Loucy (cell line): Measurements from ENCODE around the gene RAB3D.

Source experiments
- EZH2phosphoT487 ChIP-seq: fragments of 200-600 bp; IDR thresholded peaks from 2 replicates; pipeline ENCODE4 v1.6.1; 2018; ENCODE audit warnings: antibody characterized with exemption, mild to moderate bottlenecking, moderate library complexity, borderline replicate concordance
- TF ChIP-seq, protein P1 (sequence below): fragments of 200-600 bp; sonication (generic); conservative IDR thresholded peaks from 2 replicates; pipeline ENCODE4 v1.5.1; 2014; ENCODE audit warnings: mild to moderate bottlenecking, antibody characterized with exemption, low read length

- no peak for TF ChIP-seq EZH2phosphoT487
- TF ChIP-seq, protein P1, sequence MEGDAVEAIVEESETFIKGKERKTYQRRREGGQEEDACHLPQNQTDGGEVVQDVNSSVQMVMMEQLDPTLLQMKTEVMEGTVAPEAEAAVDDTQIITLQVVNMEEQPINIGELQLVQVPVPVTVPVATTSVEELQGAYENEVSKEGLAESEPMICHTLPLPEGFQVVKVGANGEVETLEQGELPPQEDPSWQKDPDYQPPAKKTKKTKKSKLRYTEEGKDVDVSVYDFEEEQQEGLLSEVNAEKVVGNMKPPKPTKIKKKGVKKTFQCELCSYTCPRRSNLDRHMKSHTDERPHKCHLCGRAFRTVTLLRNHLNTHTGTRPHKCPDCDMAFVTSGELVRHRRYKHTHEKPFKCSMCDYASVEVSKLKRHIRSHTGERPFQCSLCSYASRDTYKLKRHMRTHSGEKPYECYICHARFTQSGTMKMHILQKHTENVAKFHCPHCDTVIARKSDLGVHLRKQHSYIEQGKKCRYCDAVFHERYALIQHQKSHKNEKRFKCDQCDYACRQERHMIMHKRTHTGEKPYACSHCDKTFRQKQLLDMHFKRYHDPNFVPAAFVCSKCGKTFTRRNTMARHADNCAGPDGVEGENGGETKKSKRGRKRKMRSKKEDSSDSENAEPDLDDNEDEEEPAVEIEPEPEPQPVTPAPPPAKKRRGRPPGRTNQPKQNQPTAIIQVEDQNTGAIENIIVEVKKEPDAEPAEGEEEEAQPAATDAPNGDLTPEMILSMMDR, result no peak
These were observed 49.2 kb downstream of the RAB3D start for GRCh38 chr19:11290256-11290655.
